ENCODE results near the gene PRKCQ.

GRCh38 chr10:6589287-6590094 lies 9.4 kb upstream of the PRKCQ start:
- TF ChIP-seq CTCF (IDR thresholded peaks at IDR 0.05; ENCODE audit: poor library complexity) (no peak), EZH2 (IDR thresholded peaks at IDR 0.05; ENCODE audit: borderline replicate concordance) (no peak), EZH2phosphoT487 (IDR thresholded peaks at IDR 0.05; ENCODE audit: low read depth, severe bottlenecking, unreplicated experiment) (no peak)

All from hepatocyte (in vitro differentiated cells).